GM12878 (cell line): ENCODE results near the gene DEPDC1B. TPM values are rescaled to one million over a fixed set of nuclear protein-coding genes. Genes with fewer than 3 reads are reported as not detected.

Source experiments
- ATAC-seq: fragments of 200-7000 bp; cut with Tn5 transposase; 3 replicates; pipeline ENCODE4 v1.9.1; 2020; ENCODE audit warnings: mild to moderate bottlenecking, moderate library complexity
- BruUV-seq: library from RNA; stranded (reverse); fragments of 400-500 nt; replicated peaks from 2 replicates; lab custom pipeline; 2021; lab: Mats Ljungman, UMichigan
- CTCF ChIA-PET: fragments of 300-600 bp; sonication (Branson Sonifier 250); formaldehyde crosslinking; extraction: SDS; loops from one replicate; lab custom pipeline; 2021; ENCODE audit warnings: inconsistent platforms; lab: Yijun Ruan, JAX
- POLR2A ChIA-PET: fragments of 350-600 bp; formaldehyde crosslinking; extraction: SDS; loops from one replicate; lab custom pipeline; 2021; ENCODE audit warnings: inconsistent platforms; lab: Charles Lee
- RAD21 ChIA-PET: fragments of 300-600 bp; sonication (Branson Sonifier 250); formaldehyde crosslinking; loops from one replicate; lab custom pipeline; 2023; ENCODE audit warnings: antibody characterized with exemption; ENCODE audit not compliant: unreplicated experiment; lab: Charles Lee
- SMC1A ChIA-PET: fragments of 300-600 bp; sonication (Branson Sonifier 250); formaldehyde crosslinking; loops from one replicate; lab custom pipeline; 2023; ENCODE audit not compliant: unreplicated experiment, uncharacterized antibody; lab: Charles Lee
- DNase-seq: peaks from one replicate; pipeline ENCODE4 v3.0.0-alpha.2; 2011; ENCODE audit warnings: low read depth, low spot score
- FAIRE-seq: peaks from 3 replicates; lab custom pipeline; 2011; peaks lifted over from hg19 to GRCh38; lab: Jason Lieb, UNC
- H2AFZ ChIP-seq: 2 replicates; pipeline ENCODE4 v1.6.0; 2011; ENCODE audit warnings: low read depth, low read length, control low read depth; ENCODE audit not compliant: control insufficient read depth
- H3K27ac ChIP-seq: 2 replicates; pipeline ENCODE4 v1.5.1; 2011; ENCODE audit warnings: control low read depth; ENCODE audit not compliant: control insufficient read depth, insufficient read depth
- H3K27me3 ChIP-seq, 2 experiments: replicated peaks in 1 of 2; 2 replicates each; pipeline versions ENCODE4 v1.6.0 to v1.6.1; 2011; ENCODE audit warnings: low read length in 1 of 2; ENCODE audit not compliant: control insufficient read depth in 2 of 2, insufficient read depth in 2 of 2
- H3K36me3 ChIP-seq, 2 experiments: 2 replicates each; pipeline ENCODE4 v1.5.1; 2011; ENCODE audit warnings: low read length in 1 of 2; ENCODE audit not compliant: control insufficient read depth in 2 of 2, insufficient read depth in 2 of 2
- H3K4me1 ChIP-seq: 2 replicates; pipeline ENCODE4 v1.6.1; 2011; ENCODE audit warnings: mild to moderate bottlenecking, low read length, moderate library complexity, mixed read lengths; ENCODE audit not compliant: control insufficient read depth, insufficient read depth
- H3K4me2 ChIP-seq: 2 replicates; pipeline ENCODE4 v1.6.0; 2011; ENCODE audit warnings: control low read depth; ENCODE audit not compliant: control insufficient read depth, insufficient read depth
- H3K4me3 ChIP-seq: fragments of 200-600 bp; sonication (generic); 2 replicates; pipeline ENCODE4 v1.5.1; 2016
- H3K79me2 ChIP-seq: 2 replicates; pipeline ENCODE4 v1.6.0; 2011; ENCODE audit warnings: low read length; ENCODE audit not compliant: control insufficient read depth, insufficient read depth
- H3K9ac ChIP-seq: 2 replicates; pipeline ENCODE4 v1.8.0; 2011; ENCODE audit warnings: low read length, control low read depth, mixed read lengths; ENCODE audit not compliant: control insufficient read depth, insufficient read depth
- H3K9me3 ChIP-seq: replicated peaks from 3 replicates; pipeline ENCODE4 v1.5.1; 2011; ENCODE audit warnings: mild to moderate bottlenecking, low read length; ENCODE audit not compliant: control insufficient read depth, insufficient read depth
- H4K20me1 ChIP-seq: 2 replicates; pipeline ENCODE4 v1.6.0; 2011; ENCODE audit not compliant: control insufficient read depth, insufficient read depth
- BCL11A ChIP-seq: IDR thresholded peaks from 2 replicates; pipeline ENCODE4 v1.6.1; 2011; ENCODE audit warnings: low read depth, low read length
- E4F1 ChIP-seq: fragments of 450-650 bp; IDR thresholded peaks from 2 replicates; pipeline ENCODE4 v1.6.1; 2018; ENCODE audit warnings: borderline replicate concordance, mild to moderate bottlenecking; ENCODE audit not compliant: partially characterized antibody
- EP300 ChIP-seq, 2 experiments: fragments of 150-350 bp in 1 of 2; IDR thresholded peaks; 2 replicates each; pipeline ENCODE4 v1.6.1; 2011 to 2012; ENCODE audit warnings: low read depth in 2 of 2, low read length in 2 of 2, borderline replicate concordance in 1 of 2, improper control_type of control experiment in 1 of 2, inconsistent platforms in 1 of 2; ENCODE audit not compliant: control insufficient read depth in 1 of 2
- HSF1 ChIP-seq: fragments of 150-350 bp; IDR thresholded peaks from 2 replicates; pipeline ENCODE4 v1.6.1; 2014; ENCODE audit warnings: mild to moderate bottlenecking, low read depth, low read length
- IKZF2 ChIP-seq, 2 experiments: fragments of 450-650 bp; IDR thresholded peaks; 2 replicates each; pipeline ENCODE4 v1.6.1; 2017; ENCODE audit warnings: mild to moderate bottlenecking in 2 of 2, moderate library complexity in 2 of 2
- KDM1A ChIP-seq: fragments of 200-600 bp; sonication (generic); IDR thresholded peaks from 2 replicates; pipeline ENCODE4 v1.6.1; 2016; ENCODE audit warnings: borderline replicate concordance
- MEF2B ChIP-seq: fragments of 450-650 bp; IDR thresholded peaks from 2 replicates; pipeline ENCODE4 v1.6.1; 2018; ENCODE audit warnings: mild to moderate bottlenecking, moderate library complexity; ENCODE audit not compliant: partially characterized antibody, poor library complexity, severe bottlenecking
- MTA3 ChIP-seq: IDR thresholded peaks from 2 replicates; pipeline ENCODE4 v1.6.1; 2012; ENCODE audit warnings: low read length, inconsistent platforms, borderline replicate concordance
- NFYB ChIP-seq: IDR thresholded peaks from 2 replicates; pipeline ENCODE4 v1.6.1; 2011; ENCODE audit warnings: low read depth, mild to moderate bottlenecking, low read length, improper control_type of control experiment, moderate library complexity; ENCODE audit not compliant: insufficient read depth
- PAX8 ChIP-seq: fragments of 450-650 bp; IDR thresholded peaks from 2 replicates; pipeline ENCODE4 v1.6.1; 2017; ENCODE audit warnings: mild to moderate bottlenecking, moderate library complexity
- RB1 ChIP-seq: fragments of 450-650 bp; formaldehyde crosslinking; IDR thresholded peaks from 2 replicates; pipeline ENCODE4 v1.6.1; 2017; ENCODE audit warnings: mild to moderate bottlenecking, borderline replicate concordance
- RBBP5 ChIP-seq: fragments of 200-600 bp; sonication (generic); conservative IDR thresholded peaks from 2 replicates; pipeline ENCODE4 v1.6.1; 2016
- WGBS: methylation state at CpG from one replicate; pipeline ENCODE4 v1.1.6; 2016; ENCODE audit warnings: low lambda C conversion rate; ENCODE audit not compliant: insufficient replicate concordance, insufficient coverage; ENCODE audit errors: missing lambda C conversion rate; 5-methylcytosine and 5-hydroxymethylcytosine counted together
- in situ Hi-C: fragments of 300-500 bp; cut with MboI; formaldehyde crosslinking; loops from 9 replicates; pipeline ENCODE4 v1.14.3; 2018; ENCODE audit warnings: mixed read lengths
- intact Hi-C: fragments of 100-400 bp; cut with micrococcal nuclease; formaldehyde crosslinking; loops from one replicate; pipeline ENCODE4 v1.14.2; 2022; ENCODE audit not compliant: unreplicated experiment
- polyA plus RNA-seq, 11 experiments: library from polyadenylated mRNA; depleted of rRNA in 4 of 11; unstranded in 6 of 11; stranded (reverse) in 5 of 11; fragments of >200 nt; fragmentation: Nextera tagmentation in 4 of 11; fragmentation: Illumina TruSeq in 1 of 11; extraction: Ambion mirVana in 4 of 11; extraction: Trizol in 1 of 11; gene quantifications; 1 replicate in 1 of 11; 2 replicates in 10 of 11; pipeline versions ENCODE4 v1.2.1 to v1.2.3, GENCODE V29; 2011 to 2016; ENCODE audit warnings: inconsistent platforms in 2 of 11, missing spikeins in 2 of 11, low read depth in 1 of 11
- total RNA-seq, 4 experiments: library from RNA; depleted of rRNA in 3 of 4; stranded (reverse); fragments of >200 nt in 3 of 4; fragmentation: Illumina TruSeq in 1 of 4; extraction: Trizol in 1 of 4; gene quantifications; 2 replicates each; pipeline versions ENCODE4 v1.2.1 to v1.2.3, GENCODE V29; 2013 to 2021
- TF ChIP-seq, protein P1 (sequence below): fragments of 450-650 bp; IDR thresholded peaks from 2 replicates; pipeline ENCODE4 v1.6.1; 2016; ENCODE audit warnings: mild to moderate bottlenecking, moderate library complexity, borderline replicate concordance
- TF ChIP-seq, protein P2 (sequence below): IDR thresholded peaks from 2 replicates; pipeline ENCODE4 v1.6.1; 2011; ENCODE audit warnings: borderline replicate concordance, low read depth, mild to moderate bottlenecking, moderate library complexity, mixed read lengths, low read length; ENCODE audit not compliant: insufficient read depth; ENCODE audit errors: extremely low read length

Gene DEPDC1B
- total and polyA plus RNA-seq, 10 of the 15 experiments (the other 5 are each of a cell fraction or from before 2014, with no cell fraction given) = 29.7 to 56.5 (median 35.5) TPM

DNA sequence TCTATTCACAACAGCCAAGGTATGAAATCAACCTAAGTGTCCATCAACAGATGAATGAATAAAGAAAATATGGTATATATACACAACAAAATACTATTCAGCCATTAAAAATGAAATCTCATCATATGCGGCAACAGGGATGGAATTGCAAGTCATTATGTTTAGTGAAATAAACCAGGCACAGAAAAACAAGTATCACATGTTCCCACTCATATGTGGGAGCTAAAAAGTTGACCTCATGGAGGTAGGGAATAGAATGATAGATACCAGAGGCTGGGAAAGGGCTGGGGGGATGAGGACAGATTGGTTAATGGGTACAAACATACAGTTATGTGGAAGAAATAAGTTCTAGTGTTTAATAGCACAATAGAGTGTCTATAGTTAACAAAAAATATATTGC lies 149.7 kb downstream of the DEPDC1B start (continued):
- TF ChIP-seq, protein P1, sequence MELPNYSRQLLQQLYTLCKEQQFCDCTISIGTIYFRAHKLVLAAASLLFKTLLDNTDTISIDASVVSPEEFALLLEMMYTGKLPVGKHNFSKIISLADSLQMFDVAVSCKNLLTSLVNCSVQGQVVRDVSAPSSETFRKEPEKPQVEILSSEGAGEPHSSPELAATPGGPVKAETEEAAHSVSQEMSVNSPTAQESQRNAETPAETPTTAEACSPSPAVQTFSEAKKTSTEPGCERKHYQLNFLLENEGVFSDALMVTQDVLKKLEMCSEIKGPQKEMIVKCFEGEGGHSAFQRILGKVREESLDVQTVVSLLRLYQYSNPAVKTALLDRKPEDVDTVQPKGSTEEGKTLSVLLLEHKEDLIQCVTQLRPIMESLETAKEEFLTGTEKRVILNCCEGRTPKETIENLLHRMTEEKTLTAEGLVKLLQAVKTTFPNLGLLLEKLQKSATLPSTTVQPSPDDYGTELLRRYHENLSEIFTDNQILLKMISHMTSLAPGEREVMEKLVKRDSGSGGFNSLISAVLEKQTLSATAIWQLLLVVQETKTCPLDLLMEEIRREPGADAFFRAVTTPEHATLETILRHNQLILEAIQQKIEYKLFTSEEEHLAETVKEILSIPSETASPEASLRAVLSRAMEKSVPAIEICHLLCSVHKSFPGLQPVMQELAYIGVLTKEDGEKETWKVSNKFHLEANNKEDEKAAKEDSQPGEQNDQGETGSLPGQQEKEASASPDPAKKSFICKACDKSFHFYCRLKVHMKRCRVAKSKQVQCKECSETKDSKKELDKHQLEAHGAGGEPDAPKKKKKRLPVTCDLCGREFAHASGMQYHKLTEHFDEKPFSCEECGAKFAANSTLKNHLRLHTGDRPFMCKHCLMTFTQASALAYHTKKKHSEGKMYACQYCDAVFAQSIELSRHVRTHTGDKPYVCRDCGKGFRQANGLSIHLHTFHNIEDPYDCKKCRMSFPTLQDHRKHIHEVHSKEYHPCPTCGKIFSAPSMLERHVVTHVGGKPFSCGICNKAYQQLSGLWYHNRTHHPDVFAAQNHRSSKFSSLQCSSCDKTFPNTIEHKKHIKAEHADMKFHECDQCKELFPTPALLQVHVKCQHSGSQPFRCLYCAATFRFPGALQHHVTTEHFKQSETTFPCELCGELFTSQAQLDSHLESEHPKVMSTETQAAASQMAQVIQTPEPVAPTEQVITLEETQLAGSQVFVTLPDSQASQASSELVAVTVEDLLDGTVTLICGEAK = no peak
- no peak for TF ChIP-seq KDM1A
- TF ChIP-seq HSF1 = no peak
- no peak for TF ChIP-seq NFYB

DNA sequence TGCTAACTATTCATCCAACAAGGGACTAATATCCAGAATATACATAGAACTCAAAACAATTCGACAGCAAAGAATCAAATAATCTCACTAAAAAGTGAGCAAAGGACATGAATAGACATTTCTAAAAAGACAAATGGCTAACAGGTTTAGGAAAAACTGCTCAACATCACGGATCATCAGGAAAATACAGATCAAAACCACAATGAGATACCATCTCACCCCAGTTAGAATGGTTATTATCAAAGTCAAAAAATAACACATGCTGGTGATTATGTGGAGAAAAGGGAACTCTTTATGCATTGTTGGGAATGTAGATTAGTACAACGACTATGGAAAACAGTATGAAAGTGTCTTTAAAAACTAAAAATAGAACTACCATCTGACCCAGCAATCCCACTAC lies 150.1 kb downstream of the DEPDC1B start:
- ChIA-PET SMC1A (interaction anchor here (1.2 kb wide), 1 partner anchor 168 kb away, joined by 3 read pairs; no protein-coding TSS in a partner anchor), CTCF (no interaction called here), POLR2A (no interaction called here), RAD21 (no interaction called here)
- no TSS peak for BruUV-seq
- 43% methylated on average over 3 of the region's 3 CpGs for WGBS
- no peaks in the 10 kb centered on the region; the same call in 1 of the 3 replicates for H3K9me3 ChIP-seq
- H3K4me1 ChIP-seq = no peaks in the 10 kb centered on the region; the same call in 1 of the 2 replicates
- ATAC-seq (no peak), FAIRE-seq (no peak), DNase-seq (no peak)
- H3K27ac ChIP-seq = no peak overlapping the region
- no peak overlapping the region for H3K4me3 ChIP-seq
- H3K27me3 ChIP-seq = no peaks in the 10 kb centered on the region
- H4K20me1 ChIP-seq = no peaks in the 10 kb centered on the region
- no peaks in the 10 kb centered on the region for H3K36me3 ChIP-seq
- in situ Hi-C loops (no loop called here), intact Hi-C loops (no loop called here)
- H3K9ac ChIP-seq = no peak overlapping the region
- no peaks in the 10 kb centered on the region for H3K79me2 ChIP-seq
- no peak overlapping the region for H3K4me2 ChIP-seq
- no peak overlapping the region for H2AFZ ChIP-seq
- TF ChIP-seq RB1 (no peak), BCL11A (no peak), EP300 (IDR thresholded peaks at IDR 0.05; ENCODE audit: borderline replicate concordance in 1 of 2, control insufficient read depth in 1 of 2, low read depth in 2 of 2, low read length in 2 of 2) (no peak), IKZF2 (IDR thresholded peaks at IDR 0.05) (no peak), MEF2B (no peak), RBBP5 (no peak), MTA3 (no peak), E4F1 (no peak), PAX8 (no peak)
- TF ChIP-seq, protein P2, sequence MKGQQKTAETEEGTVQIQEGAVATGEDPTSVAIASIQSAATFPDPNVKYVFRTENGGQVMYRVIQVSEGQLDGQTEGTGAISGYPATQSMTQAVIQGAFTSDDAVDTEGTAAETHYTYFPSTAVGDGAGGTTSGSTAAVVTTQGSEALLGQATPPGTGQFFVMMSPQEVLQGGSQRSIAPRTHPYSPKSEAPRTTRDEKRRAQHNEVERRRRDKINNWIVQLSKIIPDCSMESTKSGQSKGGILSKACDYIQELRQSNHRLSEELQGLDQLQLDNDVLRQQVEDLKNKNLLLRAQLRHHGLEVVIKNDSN = no peak
